Activated T-helper 17 cell treated with anti-CD3 and anti-CD28 coated beads, Interleukin-2, amount 50 U/mL, for 72 hours (primary cell): ENCODE data around the gene SERPINA9. TPM values are rescaled to one million over a fixed set of nuclear protein-coding genes. Genes with fewer than 3 reads are reported as not detected.
"Not testable (repeated sequence)": the region's sequence is repeated elsewhere in the genome, so short reads cannot be mapped to it uniquely, and the experiment has no call there.

Source experiments
- ATAC-seq: fragments of 150-1000 bp; cut with Tn5 transposase; replicated peaks from 2 replicates; pipeline ENCODE4 v1.10.0; 2021; ENCODE audit warnings: mild to moderate bottlenecking, moderate library complexity
- H3K27ac Mint-ChIP-seq: one replicate; pipeline ENCODE4 v1.8.0; 2022; ENCODE audit warnings: mixed read lengths
- H3K27me3 Mint-ChIP-seq: one replicate; pipeline ENCODE4 v1.8.0; 2022; ENCODE audit warnings: mixed read lengths
- H3K36me3 Mint-ChIP-seq: one replicate; pipeline ENCODE4 v1.8.0; 2022; ENCODE audit warnings: low read depth, mild to moderate bottlenecking, mixed read lengths
- H3K4me1 Mint-ChIP-seq: one replicate; pipeline ENCODE4 v1.8.0; 2022; ENCODE audit warnings: mixed read lengths
- H3K4me3 Mint-ChIP-seq: one replicate; pipeline ENCODE4 v1.8.0; 2022; ENCODE audit warnings: mild to moderate bottlenecking, mixed read lengths
- H3K9me3 Mint-ChIP-seq: one replicate; pipeline ENCODE4 v1.8.0; 2022; ENCODE audit warnings: mixed read lengths
- total RNA-seq, 2 donors: library from RNA; stranded (reverse); gene quantifications; one replicate each; pipeline ENCODE4 v1.2.3, GENCODE V29; 2022

SERPINA9 gene
- total RNA-seq, 2 donors from 2014 or later = not detected

- Mint-ChIP-seq H3K4me1 (no peaks in the 10 kb centered on the region), H3K4me3 (no peak overlapping the region), H3K9me3 (no peaks in the 10 kb centered on the region), H3K27me3 (peaks cover 23% of the 10 kb centered on the region), H3K36me3 (no peaks in the 10 kb centered on the region), H3K27ac (no peak overlapping the region)
- no peak for ATAC-seq
Measured at GRCh38 chr14:94501588-94502516, 25.9 kb upstream of the SERPINA9 start.

GRCh38 chr14:94500264-94500663, 24.3 kb upstream of the SERPINA9 start:
- Mint-ChIP-seq H3K27ac (no peak overlapping the region), H3K36me3 (no peaks in the 10 kb centered on the region), H3K9me3 (no peaks in the 10 kb centered on the region), H3K4me1 (no peaks in the 10 kb centered on the region), H3K27me3 (peaks cover 21% of the 10 kb centered on the region), H3K4me3 (no peak overlapping the region)
- no peak for ATAC-seq

- Mint-ChIP-seq H3K4me3 (no peak overlapping the region), H3K36me3 (no peaks in the 10 kb centered on the region), H3K27me3 (peaks cover 17% of the 10 kb centered on the region), H3K27ac (no peak overlapping the region), H3K9me3 (no peaks in the 10 kb centered on the region), H3K4me1 (no peaks in the 10 kb centered on the region)
- ATAC-seq = no peak
Measured at GRCh38 chr14:94499673-94500072, 23.7 kb upstream of the SERPINA9 start.

GRCh38 chr14:94498215-94498614, 22.2 kb upstream of the SERPINA9 start:
- no peak overlapping the region for H3K4me3 Mint-ChIP-seq
- no peak for ATAC-seq

GRCh38 chr14:94494085-94494484, 18.1 kb upstream of the SERPINA9 start:
- no peak overlapping the region for H3K4me3 Mint-ChIP-seq
- no peak overlapping the region for H3K27ac Mint-ChIP-seq
- peak; percentile 84 for ATAC-seq

More at GRCh38 chr14:94498215-94498614, 22.2 kb upstream of the SERPINA9 start:
- no peaks in the 10 kb centered on the region for H3K9me3 Mint-ChIP-seq
- H3K4me1 Mint-ChIP-seq = no peaks in the 10 kb centered on the region
- no peak overlapping the region for H3K27ac Mint-ChIP-seq
- H3K27me3 Mint-ChIP-seq = peaks cover 15% of the 10 kb centered on the region
- no peaks in the 10 kb centered on the region for H3K36me3 Mint-ChIP-seq

GRCh38 chr14:94491511-94491910, 15.5 kb upstream of the SERPINA9 start:
- no peaks in the 10 kb centered on the region for H3K27me3 Mint-ChIP-seq
- H3K9me3 Mint-ChIP-seq = no peaks in the 10 kb centered on the region
- H3K36me3 Mint-ChIP-seq = no peaks in the 10 kb centered on the region
- no peaks in the 10 kb centered on the region for H3K4me1 Mint-ChIP-seq
- no peak for ATAC-seq
- no peak overlapping the region for H3K4me3 Mint-ChIP-seq
- no peak overlapping the region for H3K27ac Mint-ChIP-seq

More at GRCh38 chr14:94494085-94494484, 18.1 kb upstream of the SERPINA9 start:
- no peaks in the 10 kb centered on the region for H3K4me1 Mint-ChIP-seq
- H3K9me3 Mint-ChIP-seq = no peaks in the 10 kb centered on the region
- no peaks in the 10 kb centered on the region for H3K27me3 Mint-ChIP-seq
- H3K36me3 Mint-ChIP-seq = no peaks in the 10 kb centered on the region

- H3K27ac Mint-ChIP-seq = peak overlapping the region; percentile 32
- no peak for ATAC-seq
- H3K9me3 Mint-ChIP-seq = no peaks in the 10 kb centered on the region
- H3K4me3 Mint-ChIP-seq = no peak overlapping the region
- peaks cover 6% of the 10 kb centered on the region for H3K4me1 Mint-ChIP-seq
- no peaks in the 10 kb centered on the region for H3K36me3 Mint-ChIP-seq
- H3K27me3 Mint-ChIP-seq = no peaks in the 10 kb centered on the region
Measured at GRCh38 chr14:94489336-94489735, 13.3 kb upstream of the SERPINA9 start.

- Mint-ChIP-seq H3K9me3 (no peaks in the 10 kb centered on the region), H3K4me1 (peaks cover 16% of the 10 kb centered on the region), H3K27ac (no peak overlapping the region), H3K4me3 (no peak overlapping the region), H3K36me3 (no peaks in the 10 kb centered on the region), H3K27me3 (no peaks in the 10 kb centered on the region)
- no peak for ATAC-seq
Measured at GRCh38 chr14:94486883-94487282, 10.9 kb upstream of the SERPINA9 start.

- Mint-ChIP-seq H3K27me3 (no peaks in the 10 kb centered on the region), H3K27ac (peak overlapping the region; percentile 45), H3K4me1 (peaks cover 16% of the 10 kb centered on the region), H3K36me3 (no peaks in the 10 kb centered on the region), H3K4me3 (peak overlapping the region; percentile 56), H3K9me3 (no peaks in the 10 kb centered on the region)
- peak; percentile 30 for ATAC-seq
Measured at GRCh38 chr14:94485944-94486841, 10.2 kb upstream of the SERPINA9 start.

- Mint-ChIP-seq H3K4me3 (no peak overlapping the region), H3K4me1 (peaks cover 16% of the 10 kb centered on the region), H3K36me3 (no peaks in the 10 kb centered on the region), H3K9me3 (no peaks in the 10 kb centered on the region), H3K27ac (no peak overlapping the region), H3K27me3 (no peaks in the 10 kb centered on the region)
- no peak for ATAC-seq
Measured at GRCh38 chr14:94484481-94484880, 8.5 kb upstream of the SERPINA9 start.

- Mint-ChIP-seq H3K36me3 (no peaks in the 10 kb centered on the region), H3K27ac (peak overlapping the region; percentile 34), H3K4me3 (peak overlapping the region; percentile 3), H3K27me3 (no peaks in the 10 kb centered on the region), H3K4me1 (peaks cover 16% of the 10 kb centered on the region), H3K9me3 (peaks cover 2% of the 10 kb centered on the region)
- ATAC-seq = peak; percentile 73
Measured at GRCh38 chr14:94483729-94484275, 7.8 kb upstream of the SERPINA9 start.

GRCh38 chr14:94483071-94483451, 7.1 kb upstream of the SERPINA9 start:
- Mint-ChIP-seq H3K9me3 (peaks cover 6% of the 10 kb centered on the region), H3K4me1 (peaks cover 16% of the 10 kb centered on the region), H3K36me3 (no peaks in the 10 kb centered on the region), H3K27ac (peak overlapping the region; percentile 34), H3K4me3 (no peak overlapping the region), H3K27me3 (no peaks in the 10 kb centered on the region)
- ATAC-seq = no peak

GRCh38 chr14:94482132-94483070, 6.4 kb upstream of the SERPINA9 start:
- H3K27me3 Mint-ChIP-seq, H3K4me3 Mint-ChIP-seq, ATAC-seq, H3K36me3 Mint-ChIP-seq, H3K9me3 Mint-ChIP-seq, H3K27ac Mint-ChIP-seq: not testable (repeated sequence)
- H3K4me1 Mint-ChIP-seq = peaks cover 16% of the 10 kb centered on the region
